Lower leg skin (tissue), 3 donors: Measurements from ENCODE around the gene EHD1.

Experiments used
- CTCF ChIP-seq, 3 donors: fragments of 450-650 bp; IDR thresholded peaks; one replicate each; pipeline ENCODE4 v1.5.1; 2016; ENCODE audit warnings: antibody characterized with exemption in 3 of 3, mild to moderate bottlenecking in 3 of 3, moderate library complexity in 2 of 3
- POLR2A ChIP-seq, 2 donors: fragments of 450-650 bp; IDR thresholded peaks; one replicate each; pipeline ENCODE4 v1.6.1; 2016 to 2017; ENCODE audit warnings: antibody characterized with exemption in 2 of 2, mild to moderate bottlenecking in 1 of 2, moderate library complexity in 1 of 2

- TF ChIP-seq CTCF (IDR thresholded peaks at IDR 0.05) (no peak), POLR2A (IDR thresholded peaks at IDR 0.05) (peak in 1 of 2 donors; percentile 96)
Measured at GRCh38 chr11:64878494-64879243, at the start of gene EHD1.
